Stomach (tissue), 4 donors: ENCODE data around the gene PBXIP1.

Experiments
- POLR2AphosphoS5 ChIP-seq, 3 donors: sonication (generic); formaldehyde crosslinking; IDR thresholded peaks; one replicate each; pipeline ENCODE4 v1.6.1; 2016; ENCODE audit warnings: antibody characterized with exemption in 3 of 3
- TF ChIP-seq, protein P1 (sequence below), 7 experiments: fragments of 450-650 bp in 4 of 7; fragments of 200-600 bp in 3 of 7; sonication (generic) in 3 of 7; IDR thresholded peaks; one replicate each; pipeline ENCODE4 v1.5.1; 2016 to 2019; ENCODE audit warnings: antibody characterized with exemption in 7 of 7, control low read depth in 2 of 7, mild to moderate bottlenecking in 1 of 7

- TF ChIP-seq, protein P1, sequence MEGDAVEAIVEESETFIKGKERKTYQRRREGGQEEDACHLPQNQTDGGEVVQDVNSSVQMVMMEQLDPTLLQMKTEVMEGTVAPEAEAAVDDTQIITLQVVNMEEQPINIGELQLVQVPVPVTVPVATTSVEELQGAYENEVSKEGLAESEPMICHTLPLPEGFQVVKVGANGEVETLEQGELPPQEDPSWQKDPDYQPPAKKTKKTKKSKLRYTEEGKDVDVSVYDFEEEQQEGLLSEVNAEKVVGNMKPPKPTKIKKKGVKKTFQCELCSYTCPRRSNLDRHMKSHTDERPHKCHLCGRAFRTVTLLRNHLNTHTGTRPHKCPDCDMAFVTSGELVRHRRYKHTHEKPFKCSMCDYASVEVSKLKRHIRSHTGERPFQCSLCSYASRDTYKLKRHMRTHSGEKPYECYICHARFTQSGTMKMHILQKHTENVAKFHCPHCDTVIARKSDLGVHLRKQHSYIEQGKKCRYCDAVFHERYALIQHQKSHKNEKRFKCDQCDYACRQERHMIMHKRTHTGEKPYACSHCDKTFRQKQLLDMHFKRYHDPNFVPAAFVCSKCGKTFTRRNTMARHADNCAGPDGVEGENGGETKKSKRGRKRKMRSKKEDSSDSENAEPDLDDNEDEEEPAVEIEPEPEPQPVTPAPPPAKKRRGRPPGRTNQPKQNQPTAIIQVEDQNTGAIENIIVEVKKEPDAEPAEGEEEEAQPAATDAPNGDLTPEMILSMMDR (IDR thresholded peaks at IDR 0.05) = no peak
- no peak for TF ChIP-seq POLR2AphosphoS5 (IDR thresholded peaks at IDR 0.05)
Observed at GRCh38 chr1:154962156-154962749, 6.4 kb upstream of the PBXIP1 start.
